HEK293 (cell line): ENCODE measurements around the gene UCKL1.

Source experiments
- AEBP2 ChIP-seq: fragments of 450-650 bp; formaldehyde crosslinking; IDR thresholded peaks from 2 replicates; pipeline ENCODE4 v1.5.1; 2016; ENCODE audit warnings: missing biosample characterization, missing genetic modification characterization, borderline replicate concordance
- HOXA7 ChIP-seq: sonication (generic); formaldehyde crosslinking; IDR thresholded peaks from 2 replicates; pipeline ENCODE4 v1.8.1; 2022; ENCODE audit warnings: missing genetic modification reagents, borderline replicate concordance
- KLF17 ChIP-seq: fragments of 450-650 bp; formaldehyde crosslinking; IDR thresholded peaks from 2 replicates; pipeline ENCODE4 v1.5.1; 2016; ENCODE audit warnings: missing biosample characterization, missing genetic modification characterization
- SP7 ChIP-seq: fragments of 450-650 bp; formaldehyde crosslinking; IDR thresholded peaks from 2 replicates; pipeline ENCODE4 v1.5.1; 2016; ENCODE audit warnings: missing biosample characterization, missing genetic modification characterization
- TSHZ1 ChIP-seq: fragments of 450-650 bp; formaldehyde crosslinking; IDR thresholded peaks from 2 replicates; pipeline ENCODE4 v1.5.1; 2016; ENCODE audit warnings: missing biosample characterization, missing genetic modification characterization, borderline replicate concordance
- ZBTB17 ChIP-seq: fragments of 450-650 bp; formaldehyde crosslinking; IDR thresholded peaks from 2 replicates; pipeline ENCODE4 v1.5.1; 2016; ENCODE audit warnings: missing biosample characterization, missing genetic modification characterization
- ZBTB44 ChIP-seq: fragments of 450-650 bp; IDR thresholded peaks from 2 replicates; pipeline ENCODE4 v1.5.1; 2018; ENCODE audit warnings: missing biosample characterization, mild to moderate bottlenecking, missing genetic modification characterization
- ZNF132 ChIP-seq: fragments of 450-650 bp; formaldehyde crosslinking; IDR thresholded peaks from 2 replicates; pipeline ENCODE4 v1.5.1; 2017; ENCODE audit warnings: missing biosample characterization, missing genetic modification characterization, borderline replicate concordance
- ZNF146 ChIP-seq: fragments of 450-650 bp; formaldehyde crosslinking; IDR thresholded peaks from 2 replicates; pipeline ENCODE4 v1.5.1; 2016; ENCODE audit warnings: missing biosample characterization, missing genetic modification characterization
- ZNF157 ChIP-seq: fragments of 450-650 bp; formaldehyde crosslinking; IDR thresholded peaks from 2 replicates; pipeline ENCODE4 v1.5.1; 2016; ENCODE audit warnings: missing biosample characterization, missing genetic modification characterization
- ZNF2 ChIP-seq: fragments of 450-650 bp; formaldehyde crosslinking; IDR thresholded peaks from 2 replicates; pipeline ENCODE4 v1.5.1; 2016; ENCODE audit warnings: missing biosample characterization, missing genetic modification characterization
- ZNF274 ChIP-seq, 2 experiments: fragments of 200-500 bp in 1 of 2; fragments of 450-650 bp in 1 of 2; sonication (Bioruptor generic) in 1 of 2; formaldehyde crosslinking in 1 of 2; IDR thresholded peaks; 2 replicates each; pipeline versions ENCODE4 v1.5.1 to v1.6.1; 2014 to 2016; ENCODE audit warnings: borderline replicate concordance in 1 of 2, inconsistent platforms in 1 of 2, low read length in 1 of 2, missing biosample characterization in 1 of 2, missing genetic modification characterization in 1 of 2
- ZNF391 ChIP-seq: fragments of 450-650 bp; formaldehyde crosslinking; IDR thresholded peaks from 2 replicates; pipeline ENCODE4 v1.5.1; 2016; ENCODE audit warnings: low read depth, missing biosample characterization, missing genetic modification characterization, borderline replicate concordance
- ZNF518A ChIP-seq: fragments of 450-650 bp; formaldehyde crosslinking; conservative IDR thresholded peaks from 2 replicates; pipeline ENCODE4 v1.5.1; 2016; ENCODE audit warnings: low read depth, missing biosample characterization, missing genetic modification characterization
- ZNF555 ChIP-seq: fragments of 450-650 bp; formaldehyde crosslinking; conservative IDR thresholded peaks from 2 replicates; pipeline ENCODE4 v1.5.1; 2017; ENCODE audit warnings: missing biosample characterization, mild to moderate bottlenecking, missing genetic modification characterization, inconsistent platforms
- ZNF561 ChIP-seq: fragments of 450-650 bp; IDR thresholded peaks from 2 replicates; pipeline ENCODE4 v1.5.1; 2018; ENCODE audit warnings: missing biosample characterization, missing genetic modification characterization, borderline replicate concordance
- ZNF645 ChIP-seq: fragments of 450-650 bp; formaldehyde crosslinking; IDR thresholded peaks from 2 replicates; pipeline ENCODE4; 2016; ENCODE audit warnings: missing biosample characterization, missing genetic modification characterization
- ZNF707 ChIP-seq: fragments of 450-650 bp; formaldehyde crosslinking; IDR thresholded peaks from 2 replicates; pipeline ENCODE4 v1.5.1; 2016; ENCODE audit warnings: missing biosample characterization, missing genetic modification characterization
- ZNF843 ChIP-seq: fragments of 450-650 bp; formaldehyde crosslinking; IDR thresholded peaks from 2 replicates; pipeline ENCODE4 v1.5.1; 2016; ENCODE audit warnings: missing biosample characterization, missing genetic modification characterization
- ZSCAN5A ChIP-seq: fragments of 450-650 bp; formaldehyde crosslinking; IDR thresholded peaks from 2 replicates; pipeline ENCODE4 v1.5.1; 2016; ENCODE audit warnings: missing biosample characterization, missing genetic modification characterization

Gene UCKL1

GRCh38 chr20:63955827-63956663, at the start of gene UCKL1 (continued):
- TF ChIP-seq ZNF843 (tag by site-specific recombination) = 0 out of 2 replicates have a peak, but pooled peaks have one; percentile 44
- TF ChIP-seq HOXA7 (CRISPR knock-in tag) = no peak
- no peak for TF ChIP-seq ZNF518A (tag by site-specific recombination)
- TF ChIP-seq ZNF274 (IDR thresholded peaks at IDR 0.05; ENCODE audit: low read length) = no peak
- TF ChIP-seq ZNF274 (tag by site-specific recombination; IDR thresholded peaks at IDR 0.05; ENCODE audit: borderline replicate concordance) = no peak
- TF ChIP-seq ZNF132 (tag by site-specific recombination) = no peak
- no peak for TF ChIP-seq ZNF707 (tag by site-specific recombination)
- TF ChIP-seq ZNF645 (tag by site-specific recombination) = no peak
- no peak for TF ChIP-seq ZNF157
- TF ChIP-seq ZBTB17 (tag by site-specific recombination) = peak; percentile 73
- TF ChIP-seq ZBTB44 = peak; percentile 18; the same call in 1 of the 2 replicates
- TF ChIP-seq SP7 (tag by site-specific recombination) = peak; percentile 63
- peak; percentile 86 for TF ChIP-seq ZSCAN5A (tag by site-specific recombination)
- no peak; the same call in 1 of the 2 replicates for TF ChIP-seq KLF17 (tag by site-specific recombination)
- no peak for TF ChIP-seq TSHZ1 (tag by site-specific recombination)
- TF ChIP-seq ZNF146 (tag by site-specific recombination) = peak; percentile 33; the same call in 1 of the 2 replicates
- no peak for TF ChIP-seq AEBP2 (tag by site-specific recombination)
- no peak for TF ChIP-seq ZNF555 (tag by site-specific recombination)
- peak; percentile 92; the same call in 1 of the 2 replicates for TF ChIP-seq ZNF561 (tag by site-specific recombination)
- TF ChIP-seq ZNF391 (tag by site-specific recombination) = peak; percentile 63; the same call in 1 of the 2 replicates
- TF ChIP-seq ZNF2 = peak; percentile 67; the same call in 1 of the 2 replicates
